Right lobe of liver (tissue), 6 donors: ENCODE results near the gene ZIC5. TPM values are rescaled to one million over a fixed set of nuclear protein-coding genes. Genes with fewer than 3 reads are reported as not detected.
A peak's percentile ranks its signal among the peaks of the same experiment; 100 is the strongest.

Experiments used
- ATAC-seq, 4 donors: fragments of 200-7000 bp; cut with Tn5 transposase; one replicate each; pipeline ENCODE4 v1.9.1; 2020; ENCODE audit warnings: mild to moderate bottlenecking in 4 of 4, moderate library complexity in 4 of 4
- DNase-seq, 3 donors: peaks; one replicate each; pipeline ENCODE4 v3.0.0-alpha.2; 2020
- H3K27ac ChIP-seq, 3 donors: fragments of 200-600 bp; one replicate each; pipeline ENCODE4 v1.8.0; 2022
- H3K27me3 ChIP-seq, 2 donors: fragments of 200-600 bp; one replicate each; pipeline ENCODE4 v1.8.0; 2022
- H3K36me3 ChIP-seq, 4 donors: fragments of 200-600 bp; sonication (generic) in 1 of 4; one replicate each; pipeline versions ENCODE4 v1.5.1 to v1.8.0; 2017 to 2022; ENCODE audit warnings: control low read depth in 1 of 4
- H3K4me1 ChIP-seq, 4 donors: fragments of 200-600 bp; sonication (generic) in 1 of 4; one replicate each; pipeline versions ENCODE4 v1.5.1 to v1.8.0; 2017 to 2022; ENCODE audit warnings: control low read depth in 1 of 4
- H3K4me3 ChIP-seq, 3 donors: fragments of 200-600 bp; one replicate each; pipeline ENCODE4 v1.8.0; 2022
- H3K9me3 ChIP-seq, 4 donors: fragments of 200-600 bp; sonication (generic) in 1 of 4; one replicate each; pipeline versions ENCODE4 v1.5.1 to v1.8.0; 2017 to 2022; ENCODE audit warnings: control low read depth in 1 of 4
- POLR2A ChIP-seq: fragments of 450-650 bp; IDR thresholded peaks from one replicate; pipeline ENCODE4 v1.6.1; 2017; ENCODE audit warnings: antibody characterized with exemption, mild to moderate bottlenecking
- WGBS: methylation state at CpG from one replicate; pipeline ENCODE4 v1.1.6; 2018; ENCODE audit warnings: low coverage, low lambda C conversion rate; ENCODE audit not compliant: insufficient coverage; ENCODE audit errors: missing lambda C conversion rate; 5-methylcytosine and 5-hydroxymethylcytosine counted together
- intact Hi-C, 2 donors: fragments of 100-400 bp; cut with DNase I; formaldehyde crosslinking; loops; one replicate each; pipeline versions ENCODE4 v1.11.2 to v1.14.1; 2022
- total RNA-seq, 6 experiments: library from RNA; depleted of rRNA in 2 of 6; stranded (reverse); fragments of >200 nt in 2 of 6; fragmentation: NEBNext Ultra II Directional in 3 of 6; extraction: Animal tissue kit (Norgen Biotek cat#: 25700) in 3 of 6; gene quantifications; one replicate each; pipeline versions ENCODE4 v1.1.0 to v1.2.4, GENCODE V29; 2016 to 2023
- TF ChIP-seq, protein P1 (sequence below), 4 donors: fragments of 200-600 bp in 3 of 4; fragments of 450-650 bp in 1 of 4; IDR thresholded peaks; one replicate each; pipeline versions ENCODE4 v1.5.1 to v1.8.0; 2016 to 2022; ENCODE audit warnings: antibody characterized with exemption in 4 of 4, mild to moderate bottlenecking in 2 of 4
- donor health status: DM: no; HTN: yes; CAD: no.
- donor health status: DM: no; HTN: no; CAD: no.
- donor health status: DM: no; HTN: no; CAD: no.
- donor health status: DM: no; HTN: yes; CAD: no.
- donor health status: DM: no; HTN: yes; CAD: no.

The ZIC5 gene
- total RNA-seq, 6 experiments from 2014 or later = not detected

- 16% methylated on average over 3 of the region's 19 CpGs for WGBS
- no peak for DNase-seq
Observed at GRCh38 chr13:99975626-99976025, 4.1 kb upstream of the ZIC5 start.

DNA sequence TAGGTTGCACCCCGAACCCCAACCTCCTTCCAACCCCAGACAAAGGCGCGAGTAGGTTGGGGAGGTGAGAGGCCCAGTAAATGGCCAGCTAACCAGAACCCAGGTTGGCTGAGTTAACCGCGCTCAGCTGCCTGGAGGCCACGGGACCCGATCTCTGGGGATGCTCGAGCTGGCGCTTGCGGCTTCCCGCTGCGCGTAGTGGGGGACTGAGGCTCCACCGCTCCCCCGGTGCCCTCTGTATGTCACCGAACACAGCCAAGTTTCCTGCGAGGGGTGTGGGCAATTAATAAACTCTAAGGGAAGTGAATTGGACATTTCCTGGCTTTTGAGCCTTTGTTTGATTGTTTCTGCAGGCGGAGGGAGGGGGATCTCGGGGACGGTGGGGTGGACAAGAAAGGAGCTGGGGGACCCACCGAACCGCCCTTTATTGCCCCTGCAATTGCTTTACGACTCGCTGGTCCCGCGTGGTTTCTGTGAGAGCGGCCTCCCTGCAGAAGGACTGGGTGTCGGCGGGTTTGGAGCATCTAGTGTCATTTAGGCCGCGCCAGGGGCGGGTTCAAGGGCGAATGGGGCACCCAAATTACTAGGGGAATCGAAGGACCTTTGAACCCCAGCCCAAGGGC, 3.5 kb upstream of the ZIC5 start:
- intact Hi-C loops = no loop called here
- DNase-seq = peak in 1 of 3 donors; percentile 46
- WGBS = 9% methylated on average over 16 of the region's 34 CpGs

More at GRCh38 chr13:99975626-99976025, 4.1 kb upstream of the ZIC5 start:
- H3K36me3 ChIP-seq = no peaks in the 10 kb centered on the region
- H3K4me1 ChIP-seq = peaks cover 0 to 19% (median 3%) of the 10 kb centered on the region in 4 donors
- no peak for ATAC-seq
- TF ChIP-seq POLR2A = no peak
- TF ChIP-seq, protein P1, sequence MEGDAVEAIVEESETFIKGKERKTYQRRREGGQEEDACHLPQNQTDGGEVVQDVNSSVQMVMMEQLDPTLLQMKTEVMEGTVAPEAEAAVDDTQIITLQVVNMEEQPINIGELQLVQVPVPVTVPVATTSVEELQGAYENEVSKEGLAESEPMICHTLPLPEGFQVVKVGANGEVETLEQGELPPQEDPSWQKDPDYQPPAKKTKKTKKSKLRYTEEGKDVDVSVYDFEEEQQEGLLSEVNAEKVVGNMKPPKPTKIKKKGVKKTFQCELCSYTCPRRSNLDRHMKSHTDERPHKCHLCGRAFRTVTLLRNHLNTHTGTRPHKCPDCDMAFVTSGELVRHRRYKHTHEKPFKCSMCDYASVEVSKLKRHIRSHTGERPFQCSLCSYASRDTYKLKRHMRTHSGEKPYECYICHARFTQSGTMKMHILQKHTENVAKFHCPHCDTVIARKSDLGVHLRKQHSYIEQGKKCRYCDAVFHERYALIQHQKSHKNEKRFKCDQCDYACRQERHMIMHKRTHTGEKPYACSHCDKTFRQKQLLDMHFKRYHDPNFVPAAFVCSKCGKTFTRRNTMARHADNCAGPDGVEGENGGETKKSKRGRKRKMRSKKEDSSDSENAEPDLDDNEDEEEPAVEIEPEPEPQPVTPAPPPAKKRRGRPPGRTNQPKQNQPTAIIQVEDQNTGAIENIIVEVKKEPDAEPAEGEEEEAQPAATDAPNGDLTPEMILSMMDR (IDR thresholded peaks at IDR 0.05) = no peak
- H3K27ac ChIP-seq = no peak overlapping the region
- no peak overlapping the region for H3K4me3 ChIP-seq
- H3K27me3 ChIP-seq = peaks cover 14 to 88% of the 10 kb centered on the region in 2 donors
- intact Hi-C loops = no loop called here
- no peaks in the 10 kb centered on the region for H3K9me3 ChIP-seq

DNA sequence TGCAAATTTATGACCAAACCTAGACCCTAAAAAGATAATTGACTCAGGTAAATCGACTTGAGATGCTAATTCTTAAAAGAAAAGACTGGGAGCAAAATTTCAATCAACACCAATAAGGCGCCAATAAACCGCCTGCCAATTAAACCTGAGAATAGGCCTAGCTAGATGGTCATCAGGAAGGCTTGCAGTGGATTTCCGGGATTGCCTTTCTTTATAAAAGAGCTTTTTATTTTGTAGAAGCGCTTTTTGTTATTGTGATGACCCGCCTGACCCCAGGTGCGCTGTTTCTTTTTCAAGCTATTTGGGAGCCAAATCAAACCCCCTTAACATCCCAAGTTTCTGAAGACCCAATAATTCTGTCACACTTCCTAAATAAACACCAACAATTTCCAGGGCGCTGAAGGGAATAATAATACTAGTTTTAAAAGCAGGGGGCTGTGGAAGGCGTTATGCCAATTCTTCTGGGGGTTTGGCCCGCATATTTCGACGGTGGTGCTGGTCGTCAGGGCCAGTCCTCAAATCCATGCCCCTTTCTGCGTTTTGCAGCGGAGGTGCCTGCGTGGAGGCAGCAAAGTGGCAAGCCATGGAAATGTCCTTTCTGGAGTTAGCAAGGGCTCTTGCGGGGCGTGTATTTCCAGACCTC, 2.9 kb upstream of the ZIC5 start:
- Histone ChIP-seq H3K27ac (no peak overlapping the region), H3K9me3 (no peaks in the 10 kb centered on the region), H3K27me3 (peaks cover 8 to 89% of the 10 kb centered on the region in 2 donors), H3K36me3 (no peaks in the 10 kb centered on the region), H3K4me3 (no peak overlapping the region), H3K4me1 (peaks cover 0 to 20% (median 0%) of the 10 kb centered on the region in 4 donors)
- ATAC-seq (no peak), DNase-seq (no peak)
- whole genome bisulfite sequencing = 10% methylated on average over 14 of the region's 18 CpGs
- TF ChIP-seq, protein P1 (IDR thresholded peaks at IDR 0.05) = no peak
- TF ChIP-seq POLR2A = no peak
- intact Hi-C loops = no loop called here

More for the DNA sequence above, 3.5 kb upstream of the ZIC5 start:
- Histone ChIP-seq H3K9me3 (no peaks in the 10 kb centered on the region), H3K4me3 (no peak overlapping the region), H3K27ac (no peak overlapping the region), H3K27me3 (peaks cover 13 to 88% of the 10 kb centered on the region in 2 donors), H3K4me1 (peaks cover 0 to 18% (median 2%) of the 10 kb centered on the region in 4 donors), H3K36me3 (no peaks in the 10 kb centered on the region)
- no peak for ATAC-seq
- TF ChIP-seq, protein P1 (IDR thresholded peaks at IDR 0.05) = no peak
- no peak for TF ChIP-seq POLR2A

GRCh38 chr13:99973808-99974185, 2.2 kb upstream of the ZIC5 start:
- TF ChIP-seq, protein P1 (IDR thresholded peaks at IDR 0.05) = no peak
- TF ChIP-seq POLR2A = no peak
- H3K9me3 ChIP-seq = no peaks in the 10 kb centered on the region
- H3K36me3 ChIP-seq = no peaks in the 10 kb centered on the region
- H3K27me3 ChIP-seq = peaks cover 8 to 89% of the 10 kb centered on the region in 2 donors
- H3K27ac ChIP-seq = no peak overlapping the region
- intact Hi-C loops = no loop called here
- H3K4me3 ChIP-seq = no peak overlapping the region
- ATAC-seq = no peak
- DNase-seq = no peak
- peaks cover 0 to 24% (median 0%) of the 10 kb centered on the region in 4 donors for H3K4me1 ChIP-seq
- 18% methylated on average over 6 of the region's 6 CpGs for WGBS
